ENCODE data around the gene SLIT3. TPM values are rescaled to one million over a fixed set of nuclear protein-coding genes. Genes with fewer than 3 reads are reported as not detected.

The SLIT3 gene
- total RNA-seq, 1 donor from 2014 or later, result 70.0 TPM

GRCh38 chr5:168693297-168693696, 607.6 kb downstream of the SLIT3 start:
- no peak for ATAC-seq
- Histone ChIP-seq H3K4me3 (no peak overlapping the region), H3K9me3 (no peaks in the 10 kb centered on the region), H3K27ac (no peak overlapping the region), H3K27me3 (no peaks in the 10 kb centered on the region), H3K36me3 (no peaks in the 10 kb centered on the region), H3K4me1 (no peaks in the 10 kb centered on the region)
- no peak for DNase-seq
- TF ChIP-seq CTCF (IDR thresholded peaks at IDR 0.05), result no peak
- intact Hi-C loops (cut with DNase I), result no loop called here

GRCh38 chr5:168691891-168692290, 609.0 kb downstream of the SLIT3 start:
- no peak for ATAC-seq
- H3K9me3 ChIP-seq, result no peaks in the 10 kb centered on the region
- no peak overlapping the region for H3K27ac ChIP-seq
- TF ChIP-seq CTCF (IDR thresholded peaks at IDR 0.05), result no peak
- no peaks in the 10 kb centered on the region for H3K4me1 ChIP-seq
- peak; percentile 29 for DNase-seq
- H3K4me3 ChIP-seq, result no peak overlapping the region
- intact Hi-C loops (cut with DNase I), result no loop called here
- H3K36me3 ChIP-seq, result no peaks in the 10 kb centered on the region
- H3K27me3 ChIP-seq, result no peaks in the 10 kb centered on the region

GRCh38 chr5:168689260-168689659, 611.7 kb downstream of the SLIT3 start:
- intact Hi-C loops (cut with DNase I), result no loop called here
- H3K36me3 ChIP-seq, result no peaks in the 10 kb centered on the region
- no peaks in the 10 kb centered on the region for H3K4me1 ChIP-seq
- H3K9me3 ChIP-seq, result no peaks in the 10 kb centered on the region
- ATAC-seq, result no peak
- no peak for DNase-seq
- TF ChIP-seq CTCF (IDR thresholded peaks at IDR 0.05), result no peak
- no peaks in the 10 kb centered on the region for H3K27me3 ChIP-seq
- no peak overlapping the region for H3K4me3 ChIP-seq
- no peak overlapping the region for H3K27ac ChIP-seq

GRCh38 chr5:168686837-168687236, 614.1 kb downstream of the SLIT3 start:
- DNase-seq, result peak; percentile 47
- intact Hi-C loops (cut with DNase I), result no loop called here

GRCh38 chr5:168685566-168685965, 615.4 kb downstream of the SLIT3 start:
- no peak overlapping the region for H3K4me3 ChIP-seq
- no peak for TF ChIP-seq CTCF (IDR thresholded peaks at IDR 0.05)
- no peak for DNase-seq
- peaks cover 4% of the 10 kb centered on the region for H3K4me1 ChIP-seq
- no peak overlapping the region for H3K27ac ChIP-seq
- no peaks in the 10 kb centered on the region for H3K36me3 ChIP-seq
- no peaks in the 10 kb centered on the region for H3K9me3 ChIP-seq
- no peak for ATAC-seq
- no peaks in the 10 kb centered on the region for H3K27me3 ChIP-seq
- intact Hi-C loops (cut with DNase I), result no loop called here

More at GRCh38 chr5:168686837-168687236, 614.1 kb downstream of the SLIT3 start:
- no peaks in the 10 kb centered on the region for H3K27me3 ChIP-seq
- H3K4me1 ChIP-seq, result no peaks in the 10 kb centered on the region
- no peak for TF ChIP-seq CTCF (IDR thresholded peaks at IDR 0.05)
- H3K27ac ChIP-seq, result no peak overlapping the region
- H3K9me3 ChIP-seq, result no peaks in the 10 kb centered on the region
- no peaks in the 10 kb centered on the region for H3K36me3 ChIP-seq
- no peak overlapping the region for H3K4me3 ChIP-seq
- no peak for ATAC-seq

- intact Hi-C loops (cut with DNase I), result no loop called here
- DNase-seq, result no peak
- H3K27ac ChIP-seq, result no peak overlapping the region
- H3K4me3 ChIP-seq, result no peak overlapping the region
- no peaks in the 10 kb centered on the region for H3K27me3 ChIP-seq
- peaks cover 4% of the 10 kb centered on the region for H3K4me1 ChIP-seq
- no peak for ATAC-seq
- no peaks in the 10 kb centered on the region for H3K36me3 ChIP-seq
- TF ChIP-seq CTCF (IDR thresholded peaks at IDR 0.05), result no peak
- H3K9me3 ChIP-seq, result no peaks in the 10 kb centered on the region
Observed at GRCh38 chr5:168683927-168684295, 617.0 kb downstream of the SLIT3 start.

All from upper lobe of right lung (tissue), 1 donor.